BE2C (cell line): ENCODE measurements around the gene PANK3.
"Not testable (repeated sequence)": the region's sequence is repeated elsewhere in the genome, so short reads cannot be mapped to it uniquely, and the experiment has no call there.

ENCODE experiments used
- DNase-seq: peaks from one replicate; pipeline ENCODE4 v3.0.0-alpha.2; 2020
- H3K27me3 ChIP-seq: fragments of 250-450 bp; sonication (Bioruptor Pico); 2 replicates; pipeline ENCODE4 v1.5.1; 2020; ENCODE audit warnings: mild to moderate bottlenecking
- H3K36me3 ChIP-seq: fragments of 250-450 bp; sonication (Bioruptor Pico); 2 replicates; pipeline ENCODE4 v1.5.1; 2020; ENCODE audit warnings: mild to moderate bottlenecking
- H3K4me1 ChIP-seq: fragments of 250-450 bp; sonication (Bioruptor Pico); 2 replicates; pipeline ENCODE4 v1.5.1; 2020
- H3K4me3 ChIP-seq: 2 replicates; pipeline ENCODE4 v1.5.1; 2011; ENCODE audit warnings: low read depth, low read length
- H3K9me3 ChIP-seq: fragments of 250-450 bp; sonication (Bioruptor Pico); 2 replicates; pipeline ENCODE4 v1.5.1; 2020
- CTCF ChIP-seq: IDR thresholded peaks from 2 replicates; pipeline ENCODE4 v1.5.1; 2012; ENCODE audit warnings: mild to moderate bottlenecking, low read depth, low read length

PANK3 gene

GRCh38 chr5:168600409-168600808 is 21.2 kb upstream of the PANK3 start:
- Histone ChIP-seq H3K9me3 (peaks cover 6% of the 10 kb centered on the region), H3K4me1 (peaks cover 17% of the 10 kb centered on the region), H3K36me3 (no peaks in the 10 kb centered on the region), H3K4me3 (no peak overlapping the region), H3K27me3 (no peaks in the 10 kb centered on the region)
- no peak for TF ChIP-seq CTCF
- peak; percentile 90 for DNase-seq

GRCh38 chr5:168599826-168600225 is 20.7 kb upstream of the PANK3 start:
- TF ChIP-seq CTCF = no peak
- DNase-seq = no peak
- H3K9me3 ChIP-seq = peaks cover 6% of the 10 kb centered on the region
- H3K4me3 ChIP-seq = no peak overlapping the region
- no peaks in the 10 kb centered on the region for H3K36me3 ChIP-seq
- peaks cover 17% of the 10 kb centered on the region for H3K4me1 ChIP-seq
- no peaks in the 10 kb centered on the region for H3K27me3 ChIP-seq

GRCh38 chr5:168598639-168599038 is 19.5 kb upstream of the PANK3 start:
- H3K9me3 ChIP-seq = peaks cover 6% of the 10 kb centered on the region
- DNase-seq = no peak
- H3K27me3 ChIP-seq = no peaks in the 10 kb centered on the region
- H3K4me1 ChIP-seq = peaks cover 15% of the 10 kb centered on the region
- no peak overlapping the region for H3K4me3 ChIP-seq
- no peaks in the 10 kb centered on the region for H3K36me3 ChIP-seq
- no peak for TF ChIP-seq CTCF

- no peak for TF ChIP-seq CTCF
Measured at GRCh38 chr5:168596927-168597326, 17.8 kb upstream of the PANK3 start.

GRCh38 chr5:168596122-168596521 is 17.0 kb upstream of the PANK3 start:
- not testable (repeated sequence) for H3K9me3 ChIP-seq, DNase-seq, H3K27me3 ChIP-seq, H3K36me3 ChIP-seq, H3K4me3 ChIP-seq
- peaks cover 11% of the 10 kb centered on the region for H3K4me1 ChIP-seq

More at GRCh38 chr5:168596927-168597326, 17.8 kb upstream of the PANK3 start:
- Histone ChIP-seq H3K27me3 (no peaks in the 10 kb centered on the region), H3K4me3 (no peak overlapping the region), H3K9me3 (peaks cover 6% of the 10 kb centered on the region), H3K36me3 (no peaks in the 10 kb centered on the region), H3K4me1 (peaks cover 11% of the 10 kb centered on the region)
- no peak for DNase-seq

GRCh38 chr5:168592014-168592368 is 12.8 kb upstream of the PANK3 start:
- no peak for DNase-seq
- Histone ChIP-seq H3K27me3 (no peaks in the 10 kb centered on the region), H3K4me1 (no peaks in the 10 kb centered on the region), H3K4me3 (no peak overlapping the region), H3K9me3 (no peaks in the 10 kb centered on the region), H3K36me3 (no peaks in the 10 kb centered on the region)
- no peak for TF ChIP-seq CTCF
